Stimulated activated CD8-positive, alpha-beta memory T cell treated with anti-CD3 and anti-CD28 coated beads, Interleukin-15, amount 100 ng/mL, for 48 hours (primary cell): Measurements from ENCODE around the gene ODAM.
"Not testable (repeated sequence)": the region's sequence is repeated elsewhere in the genome, so short reads cannot be mapped to it uniquely, and the experiment has no call there.

ENCODE experiments used
- DNase-seq, 2 donors: peaks; one replicate each; pipeline ENCODE4 v3.0.0-alpha.2; 2020; ENCODE audit warnings: low read depth in 2 of 2

ODAM gene

DNA sequence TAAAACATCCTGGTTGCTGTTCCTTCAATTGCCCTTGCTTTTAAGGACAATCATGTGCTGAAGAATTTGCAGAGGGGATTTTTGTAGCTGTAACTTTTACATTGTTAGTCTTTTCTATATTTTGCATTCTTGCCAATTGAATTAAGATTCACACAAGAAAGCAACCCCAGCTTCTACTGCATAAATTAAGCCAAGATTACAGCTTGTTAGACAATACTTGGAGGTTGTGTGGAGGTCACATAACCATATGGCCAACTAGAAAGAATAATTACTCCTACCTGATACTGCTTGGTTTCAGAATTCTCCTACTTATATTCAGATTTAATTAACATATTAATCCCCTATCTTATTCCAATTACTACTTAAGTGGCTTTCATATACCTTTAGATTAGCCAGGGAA is 26.3 kb downstream of the ODAM start:
- not testable (repeated sequence) for DNase-seq

DNA sequence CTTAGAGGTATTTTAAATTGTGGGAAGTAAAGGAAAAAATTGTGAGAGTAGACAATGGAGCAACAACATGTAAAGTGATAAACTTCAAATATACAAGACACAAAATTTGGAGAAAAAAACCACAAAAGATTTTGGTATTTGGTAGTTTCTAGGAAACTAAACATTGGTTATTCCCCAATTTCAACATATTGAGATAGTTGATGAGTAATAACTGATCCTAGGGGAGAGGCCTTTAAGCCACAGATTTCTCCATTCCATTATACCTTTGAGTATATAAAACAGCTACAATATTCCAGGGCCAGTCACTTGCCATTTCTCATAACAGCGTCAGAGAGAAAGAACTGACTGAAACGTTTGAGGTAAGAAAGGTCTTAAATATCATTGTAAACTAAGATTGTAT is 30.3 kb downstream of the ODAM start, which contains the start of gene FDCSP:
Gene FDCSP, plus strand, starts transcription at position 301 of the 400 bp plus-strand sequence. CDS start 5,071 bp downstream, outside the sequence.
- DNase-seq = no peak

DNA sequence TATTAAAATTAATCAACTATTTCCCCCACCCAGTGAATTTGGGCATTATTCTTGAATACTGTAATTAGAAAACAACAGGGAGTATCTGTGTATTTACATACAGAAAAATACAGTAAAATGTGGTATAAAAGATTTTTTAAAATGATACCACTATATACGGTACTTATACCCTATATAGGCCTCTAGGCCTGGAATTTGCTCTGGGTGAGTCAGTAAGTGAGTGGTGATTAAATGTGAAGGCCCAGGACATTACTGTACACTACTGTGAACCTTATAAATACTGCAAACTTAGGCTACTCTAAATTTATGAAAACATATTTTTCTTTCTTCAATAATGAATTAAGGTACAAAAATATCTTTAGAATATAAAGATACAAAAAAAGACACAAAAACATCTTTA is 40.6 kb downstream of the ODAM start:
- no peak for DNase-seq

DNA sequence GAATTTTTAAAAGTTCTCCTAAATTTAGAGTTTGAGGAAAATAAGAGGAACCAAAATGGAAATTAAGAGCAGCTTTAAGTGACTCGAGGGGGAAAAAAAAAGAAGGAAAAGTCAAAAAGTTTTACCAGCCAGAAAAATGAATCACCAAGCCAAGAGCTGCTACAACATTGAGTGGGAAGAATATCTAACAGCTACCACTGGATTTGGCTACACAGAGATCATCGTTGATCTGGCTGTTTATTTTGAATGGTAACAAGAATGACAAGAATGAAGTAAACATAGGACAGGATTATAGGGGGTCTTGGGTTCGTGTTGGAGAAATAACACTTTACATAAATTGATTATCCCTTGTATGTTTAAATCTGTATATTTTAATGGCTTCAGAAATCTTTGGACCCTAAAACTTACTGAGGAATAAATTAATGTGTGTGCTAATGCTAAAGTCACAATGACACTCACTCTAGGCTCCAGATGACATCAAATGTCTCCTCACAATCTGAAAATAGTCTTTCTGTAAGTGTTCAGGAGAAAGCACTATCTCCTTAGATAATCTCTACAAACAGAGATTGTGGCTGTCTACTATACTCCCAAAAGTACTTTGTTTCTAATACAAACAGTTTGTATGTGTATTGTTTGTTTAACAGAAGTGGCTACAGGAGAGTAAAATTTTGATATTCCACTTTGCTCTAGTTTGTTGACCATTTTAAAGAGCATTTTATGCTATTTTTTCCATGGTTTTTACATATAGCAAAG is 43.8 kb downstream of the ODAM start:
- DNase-seq = no peak

DNA sequence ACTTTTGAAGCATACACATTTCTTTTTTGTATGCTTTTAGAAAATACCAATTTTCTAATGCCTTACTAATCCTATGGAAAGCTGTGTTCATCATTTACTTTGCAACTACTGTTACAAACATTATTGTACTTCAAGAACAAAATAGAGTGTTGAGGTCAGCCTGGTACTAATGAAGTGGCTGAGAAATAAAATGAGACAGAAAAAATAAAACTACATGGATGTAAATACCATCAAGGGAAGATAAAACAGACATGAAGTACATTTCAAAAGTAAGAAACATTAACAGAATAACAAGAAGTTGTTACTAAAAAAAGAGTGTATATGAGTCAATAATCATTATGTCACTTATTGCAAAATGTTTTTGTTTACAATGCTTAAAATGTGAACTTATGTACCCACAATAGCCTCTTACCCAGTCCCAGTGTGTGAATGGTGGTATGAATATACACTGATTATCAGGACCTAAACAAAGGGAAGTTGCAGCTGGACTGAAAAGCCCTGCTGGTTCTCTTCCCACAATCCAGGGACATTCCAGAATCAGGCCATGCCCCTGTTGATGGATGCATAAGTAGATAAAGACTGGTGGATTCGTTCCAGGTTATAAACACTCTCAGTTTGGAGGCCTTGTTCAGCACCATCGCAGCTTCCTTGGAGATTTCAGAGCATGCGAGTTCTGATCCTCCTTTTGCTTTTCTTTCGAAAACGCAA is 44.5 kb downstream of the ODAM start:
- no peak for DNase-seq

DNA sequence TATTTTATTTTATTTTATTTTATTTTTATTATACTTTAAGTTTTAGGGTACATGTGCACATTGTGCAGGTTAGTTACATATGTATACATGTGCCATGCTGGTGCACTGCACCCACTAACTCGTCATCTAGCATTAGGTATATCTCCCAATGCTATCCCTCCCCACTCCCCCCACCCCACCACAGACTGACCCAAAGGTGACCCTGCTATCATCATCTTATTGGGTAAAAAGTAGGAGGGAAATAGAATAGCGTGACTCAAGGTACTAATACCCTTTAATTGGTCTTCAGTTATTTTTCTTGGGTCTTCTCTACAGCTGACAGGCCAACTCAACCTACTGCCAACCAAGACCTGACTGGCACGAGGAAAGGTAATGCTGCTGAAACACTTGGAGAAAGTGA is 46.8 kb downstream of the ODAM start, which contains the start of gene CSN3:
Gene CSN3, plus strand, starts transcription at position 301 of the 400 bp plus-strand sequence. CDS start 2,223 bp downstream, outside the sequence.
- DNase-seq = not testable (repeated sequence)

DNA sequence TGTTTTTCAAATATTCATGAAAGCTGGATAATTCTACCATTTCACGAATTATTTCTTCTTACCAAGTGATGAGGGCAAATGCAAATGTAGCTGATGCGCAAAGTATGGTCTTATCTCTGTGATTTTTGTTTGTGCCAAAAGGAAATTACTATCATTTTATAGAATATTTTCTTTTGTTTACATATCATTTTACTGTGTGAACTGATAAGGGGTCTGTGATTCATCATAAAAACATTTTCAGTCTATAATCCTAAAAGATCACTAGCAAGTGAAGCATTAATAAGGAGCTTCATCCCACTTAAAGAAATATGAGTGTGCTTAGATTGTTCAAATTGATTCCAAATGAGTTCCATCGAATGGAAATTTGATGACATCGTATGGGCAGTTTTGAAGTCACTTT is 47.6 kb downstream of the ODAM start:
- DNase-seq = no peak

DNA sequence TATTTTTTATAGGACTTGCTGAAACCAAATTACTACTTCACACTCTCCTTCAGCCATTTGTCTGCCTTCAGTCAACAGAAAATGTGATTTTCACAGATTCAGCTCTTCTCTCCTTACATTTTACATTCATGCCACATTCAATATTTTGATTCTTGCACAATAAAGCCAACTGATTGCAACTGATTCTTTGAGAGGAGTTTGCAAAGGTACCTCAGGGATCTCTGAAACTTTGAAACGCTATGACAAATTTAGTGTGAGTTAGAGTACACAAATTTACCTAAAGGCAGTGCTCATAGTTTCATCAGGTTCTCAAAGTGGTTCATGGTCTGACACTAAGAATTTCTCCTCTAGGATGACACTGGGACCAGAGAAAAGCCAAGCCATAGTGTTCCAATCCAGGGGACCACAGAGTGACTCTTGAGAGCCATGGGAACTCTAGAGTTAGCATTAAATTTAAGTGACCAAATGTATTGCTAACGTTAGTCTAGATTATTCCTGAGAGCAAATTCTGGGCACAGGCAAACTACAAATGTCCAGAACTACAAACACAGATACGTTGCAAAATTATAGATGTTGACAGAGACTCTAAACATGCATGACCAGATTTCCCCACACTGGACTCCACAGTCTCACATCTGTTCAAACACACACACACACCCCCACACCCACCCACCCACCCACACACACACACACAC is 55.9 kb downstream of the ODAM start:
- DNase-seq = no peak

DNA sequence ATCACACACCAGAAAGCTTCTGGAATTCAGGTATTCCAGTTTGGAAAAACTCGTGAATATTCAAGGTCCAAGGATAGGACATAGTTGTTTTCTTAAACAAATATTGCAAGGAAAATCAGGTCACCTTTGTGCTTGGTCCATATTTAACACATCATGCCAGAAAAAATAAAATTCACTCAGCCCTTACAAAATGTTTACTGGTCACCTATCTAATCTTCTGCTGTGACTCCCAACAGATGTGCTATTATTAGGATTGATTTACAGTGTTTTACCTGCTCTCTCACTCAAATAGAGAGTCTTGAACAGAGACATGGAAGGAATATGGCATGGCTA is 56.4 kb downstream of the ODAM start:
- no peak for DNase-seq
